ENCODE measurements around the gene RSPH6A. TPM values are rescaled to one million over a fixed set of nuclear protein-coding genes. Genes with fewer than 3 reads are reported as not detected.

RSPH6A gene
- total and polyA plus RNA-seq, 10 of the 15 experiments (the other 5 are each of a cell fraction or from before 2014, with no cell fraction given): 0.03 to 0.41 (median 0.22) TPM; not detected in 4

DNA sequence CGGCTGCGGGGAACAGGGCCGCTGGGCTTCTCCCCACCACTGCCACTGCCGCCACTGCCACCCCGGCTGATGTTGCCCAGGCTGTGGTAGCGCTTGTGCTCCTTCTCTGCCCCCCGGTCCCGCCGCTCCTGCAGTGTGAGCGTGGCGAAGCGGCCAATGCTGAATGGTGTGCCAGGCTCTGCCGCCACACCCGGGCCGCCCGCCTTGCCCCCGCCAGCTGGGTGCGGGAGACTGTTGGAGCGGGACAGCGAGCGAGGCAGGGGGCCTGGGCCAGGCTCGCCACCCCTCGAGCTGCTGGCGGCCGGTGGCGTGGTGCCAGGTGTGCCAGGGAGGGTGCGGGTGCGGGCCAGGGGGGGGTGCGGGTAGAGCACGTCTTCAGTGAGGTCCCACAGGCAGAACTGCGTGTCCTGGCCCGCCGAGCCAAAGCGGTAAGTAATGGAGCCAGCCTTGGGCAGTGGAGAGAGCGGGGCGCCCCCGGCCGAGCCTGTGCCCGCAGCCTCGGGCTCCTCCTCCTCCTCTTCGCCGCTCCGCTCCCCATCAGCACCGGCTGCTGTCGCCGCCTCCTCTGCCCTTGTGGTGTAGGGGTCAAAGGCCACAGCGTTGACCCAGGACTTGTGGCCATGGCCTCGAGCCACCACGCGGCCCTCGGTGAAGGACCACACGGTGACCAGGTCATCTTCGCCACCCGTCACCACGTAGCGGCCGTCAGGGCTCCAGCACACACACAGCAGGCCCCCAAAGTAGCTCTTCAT, 29.2 kb downstream of the RSPH6A start:
- no TSS peak for BruUV-seq (replicated peaks)
- 97% methylated on average over 46 of the region's 57 CpGs for WGBS (ENCODE audit: insufficient coverage, insufficient replicate concordance, low lambda C conversion rate, missing lambda C conversion rate)
- ChIA-PET RAD21 (ENCODE audit: unreplicated experiment) (no interaction called here), CTCF (no interaction called here), POLR2A (no interaction called here), SMC1A (ENCODE audit: uncharacterized antibody, unreplicated experiment) (no interaction called here)
- H4K20me1 ChIP-seq (ENCODE audit: control insufficient read depth, insufficient read depth): no peaks in the 10 kb centered on the region
- no peak for TF ChIP-seq MXI1 (IDR thresholded peaks at IDR 0.05; ENCODE audit: low read depth, low read length)
- TF ChIP-seq JUND (IDR thresholded peaks at IDR 0.05; ENCODE audit: low read depth, low read length): no peak
- TF ChIP-seq, protein P1, sequence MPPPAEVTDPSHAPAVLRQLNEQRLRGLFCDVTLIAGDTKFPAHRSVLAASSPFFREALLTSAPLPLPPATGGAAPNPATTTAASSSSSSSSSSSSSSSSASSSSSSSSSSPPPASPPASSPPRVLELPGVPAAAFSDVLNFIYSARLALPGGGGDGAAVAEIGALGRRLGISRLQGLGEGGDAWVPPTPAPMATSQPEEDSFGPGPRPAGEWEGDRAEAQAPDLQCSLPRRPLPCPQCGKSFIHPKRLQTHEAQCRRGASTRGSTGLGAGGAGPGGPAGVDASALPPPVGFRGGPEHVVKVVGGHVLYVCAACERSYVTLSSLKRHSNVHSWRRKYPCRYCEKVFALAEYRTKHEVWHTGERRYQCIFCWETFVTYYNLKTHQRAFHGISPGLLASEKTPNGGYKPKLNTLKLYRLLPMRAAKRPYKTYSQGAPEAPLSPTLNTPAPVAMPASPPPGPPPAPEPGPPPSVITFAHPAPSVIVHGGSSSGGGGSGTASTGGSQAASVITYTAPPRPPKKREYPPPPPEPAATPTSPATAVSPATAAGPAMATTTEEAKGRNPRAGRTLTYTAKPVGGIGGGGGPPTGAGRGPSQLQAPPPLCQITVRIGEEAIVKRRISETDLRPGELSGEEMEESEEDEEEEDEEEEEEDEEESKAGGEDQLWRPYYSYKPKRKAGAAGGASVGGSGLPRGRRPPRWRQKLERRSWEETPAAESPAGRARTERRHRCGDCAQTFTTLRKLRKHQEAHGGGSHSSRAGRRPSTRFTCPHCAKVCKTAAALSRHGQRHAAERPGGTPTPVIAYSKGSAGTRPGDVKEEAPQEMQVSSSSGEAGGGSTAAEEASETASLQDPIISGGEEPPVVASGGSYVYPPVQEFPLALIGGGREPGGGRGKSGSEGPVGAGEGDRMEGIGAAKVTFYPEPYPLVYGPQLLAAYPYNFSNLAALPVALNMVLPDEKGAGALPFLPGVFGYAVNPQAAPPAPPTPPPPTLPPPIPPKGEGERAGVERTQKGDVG (CRISPR knock-in tag; IDR thresholded peaks at IDR 0.05): no peak
- TF ChIP-seq, protein P2, sequence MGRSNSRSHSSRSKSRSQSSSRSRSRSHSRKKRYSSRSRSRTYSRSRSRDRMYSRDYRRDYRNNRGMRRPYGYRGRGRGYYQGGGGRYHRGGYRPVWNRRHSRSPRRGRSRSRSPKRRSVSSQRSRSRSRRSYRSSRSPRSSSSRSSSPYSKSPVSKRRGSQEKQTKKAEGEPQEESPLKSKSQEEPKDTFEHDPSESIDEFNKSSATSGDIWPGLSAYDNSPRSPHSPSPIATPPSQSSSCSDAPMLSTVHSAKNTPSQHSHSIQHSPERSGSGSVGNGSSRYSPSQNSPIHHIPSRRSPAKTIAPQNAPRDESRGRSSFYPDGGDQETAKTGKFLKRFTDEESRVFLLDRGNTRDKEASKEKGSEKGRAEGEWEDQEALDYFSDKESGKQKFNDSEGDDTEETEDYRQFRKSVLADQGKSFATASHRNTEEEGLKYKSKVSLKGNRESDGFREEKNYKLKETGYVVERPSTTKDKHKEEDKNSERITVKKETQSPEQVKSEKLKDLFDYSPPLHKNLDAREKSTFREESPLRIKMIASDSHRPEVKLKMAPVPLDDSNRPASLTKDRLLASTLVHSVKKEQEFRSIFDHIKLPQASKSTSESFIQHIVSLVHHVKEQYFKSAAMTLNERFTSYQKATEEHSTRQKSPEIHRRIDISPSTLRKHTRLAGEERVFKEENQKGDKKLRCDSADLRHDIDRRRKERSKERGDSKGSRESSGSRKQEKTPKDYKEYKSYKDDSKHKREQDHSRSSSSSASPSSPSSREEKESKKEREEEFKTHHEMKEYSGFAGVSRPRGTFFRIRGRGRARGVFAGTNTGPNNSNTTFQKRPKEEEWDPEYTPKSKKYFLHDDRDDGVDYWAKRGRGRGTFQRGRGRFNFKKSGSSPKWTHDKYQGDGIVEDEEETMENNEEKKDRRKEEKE (IDR thresholded peaks at IDR 0.05): no peak
- no peak for TF ChIP-seq ZZZ3 (IDR thresholded peaks at IDR 0.05; ENCODE audit: control insufficient read depth, insufficient read length, low read depth)
- TF ChIP-seq NR2F1 (conservative IDR thresholded peaks at IDR 0.05): peak; percentile 43; the same call in 1 of the 2 replicates
- TF ChIP-seq, protein P3, sequence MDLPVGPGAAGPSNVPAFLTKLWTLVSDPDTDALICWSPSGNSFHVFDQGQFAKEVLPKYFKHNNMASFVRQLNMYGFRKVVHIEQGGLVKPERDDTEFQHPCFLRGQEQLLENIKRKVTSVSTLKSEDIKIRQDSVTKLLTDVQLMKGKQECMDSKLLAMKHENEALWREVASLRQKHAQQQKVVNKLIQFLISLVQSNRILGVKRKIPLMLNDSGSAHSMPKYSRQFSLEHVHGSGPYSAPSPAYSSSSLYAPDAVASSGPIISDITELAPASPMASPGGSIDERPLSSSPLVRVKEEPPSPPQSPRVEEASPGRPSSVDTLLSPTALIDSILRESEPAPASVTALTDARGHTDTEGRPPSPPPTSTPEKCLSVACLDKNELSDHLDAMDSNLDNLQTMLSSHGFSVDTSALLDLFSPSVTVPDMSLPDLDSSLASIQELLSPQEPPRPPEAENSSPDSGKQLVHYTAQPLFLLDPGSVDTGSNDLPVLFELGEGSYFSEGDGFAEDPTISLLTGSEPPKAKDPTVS (IDR thresholded peaks at IDR 0.05; ENCODE audit: low read depth, low read length): no peak
- TF ChIP-seq POLR2A (IDR thresholded peaks at IDR 0.05; ENCODE audit: low read depth, low read length): peak; percentile 51; the same call in 1 of the 2 replicates
- no peak for TF ChIP-seq CHD4 (IDR thresholded peaks at IDR 0.05)
- TF ChIP-seq POLR2AphosphoS5 (IDR thresholded peaks at IDR 0.05; ENCODE audit: low read length): no peak
- no peak for TF ChIP-seq ZNF384 (IDR thresholded peaks at IDR 0.05; ENCODE audit: borderline replicate concordance, low read depth, low read length)
- TF ChIP-seq MTA3 (IDR thresholded peaks at IDR 0.05; ENCODE audit: borderline replicate concordance, low read length): no peak
- no peak overlapping the region for H3K4me2 ChIP-seq (ENCODE audit: control insufficient read depth, insufficient read depth)
- no peak for DNase-seq (ENCODE audit: low read depth, low spot score)
- no peak for ATAC-seq
- no peak overlapping the region for H2AFZ ChIP-seq (ENCODE audit: control insufficient read depth, low read depth, low read length)
- H3K79me2 ChIP-seq (ENCODE audit: control insufficient read depth, insufficient read depth, low read length): peaks cover 4% of the 10 kb centered on the region
- no peak overlapping the region for H3K9ac ChIP-seq (ENCODE audit: control insufficient read depth, insufficient read depth, low read length)
- peaks cover 5% of the 10 kb centered on the region for H3K4me1 ChIP-seq (ENCODE audit: control insufficient read depth, insufficient read depth, low read length)
- peaks cover 2 to 12% of the 10 kb centered on the region in 2 experiments; a peak in 3 of 4 replicates for H3K36me3 ChIP-seq (ENCODE audit: control insufficient read depth in 2 of 2, insufficient read depth in 2 of 2, low read length in 1 of 2)
- no peak overlapping the region for H3K27ac ChIP-seq (ENCODE audit: control insufficient read depth, insufficient read depth)
- no peak for FAIRE-seq
- no peak overlapping the region for H3K4me3 ChIP-seq
- intact Hi-C loops (cut with micrococcal nuclease; ENCODE audit: unreplicated experiment): no loop called here
- no peaks in the 10 kb centered on the region for H3K9me3 ChIP-seq (replicated peaks; ENCODE audit: control insufficient read depth, insufficient read depth, low read length)
- H3K27me3 ChIP-seq (replicated peaks in 1 of 2; ENCODE audit: control insufficient read depth in 2 of 2, insufficient read depth in 2 of 2, low read length in 1 of 2): no peaks in the 10 kb centered on the region
- in situ Hi-C loops (cut with MboI): no loop called here
